Esophagus (tissue), 2 donors: Measurements from ENCODE around the gene NOTCH1. TPM values are rescaled to one million over a fixed set of nuclear protein-coding genes. Genes with fewer than 3 reads are reported as not detected.

Experiments used
- H3K27ac ChIP-seq, 2 donors: one replicate each; pipeline ENCODE4 v1.5.1; 2013; ENCODE audit warnings: low read depth in 2 of 2, mild to moderate bottlenecking in 2 of 2, inconsistent platforms in 1 of 2, low read length in 1 of 2, moderate library complexity in 1 of 2
- H3K27me3 ChIP-seq, 2 donors: one replicate each; pipeline ENCODE4 v1.6.1; 2013; ENCODE audit warnings: low read length in 2 of 2, control low read depth in 1 of 2, mild to moderate bottlenecking in 1 of 2; ENCODE audit not compliant: insufficient read depth in 2 of 2, control insufficient read depth in 1 of 2
- H3K36me3 ChIP-seq, 2 donors: one replicate each; pipeline ENCODE4 v1.6.1; 2013; ENCODE audit warnings: low read length in 1 of 2; ENCODE audit not compliant: control insufficient read depth in 2 of 2, insufficient read depth in 2 of 2
- H3K4me1 ChIP-seq, 2 donors: one replicate each; pipeline ENCODE4 v1.6.1; 2013; ENCODE audit warnings: low read length in 1 of 2; ENCODE audit not compliant: control insufficient read depth in 2 of 2, insufficient read depth in 2 of 2
- H3K4me3 ChIP-seq, 2 donors: one replicate each; pipeline ENCODE4 v1.5.1; 2013; ENCODE audit warnings: low read length in 2 of 2, mild to moderate bottlenecking in 2 of 2, low read depth in 1 of 2, moderate library complexity in 1 of 2
- H3K9me3 ChIP-seq, 2 donors: one replicate each; pipeline ENCODE4 v1.6.1; 2013; ENCODE audit warnings: mild to moderate bottlenecking in 2 of 2, low read depth in 1 of 2, low read length in 1 of 2, moderate library complexity in 1 of 2; ENCODE audit not compliant: control insufficient read depth in 2 of 2, insufficient read depth in 1 of 2
- WGBS, 2 donors: extraction: QIAGEN DNeasy Blood & Tissue Kit; methylation state at CpG; one replicate each; pipeline ENCODE4 v1.1.7; 2013; 5-methylcytosine and 5-hydroxymethylcytosine counted together
- polyA plus RNA-seq, 2 donors: library from polyadenylated mRNA; stranded (reverse); fragments of 200-250 nt; gene quantifications; one replicate each; pipeline ENCODE4 v1.2.3, GENCODE V29; 2013
- donor health status: healthy with polysubstance abuse.
- donor health status: Bipolar disorder and iron deficiency.

NOTCH1 gene
- polyA plus RNA-seq, 2 donors, result 9.6 to 19.8 TPM

GRCh38 chr9:136447173-136447778 is 98.6 kb downstream of the NOTCH1 start:
- no peak overlapping the region for H3K27ac ChIP-seq
- no peaks in the 10 kb centered on the region for H3K27me3 ChIP-seq
- H3K9me3 ChIP-seq, result no peaks in the 10 kb centered on the region
- H3K36me3 ChIP-seq, result peaks cover 28 to 66% of the 10 kb centered on the region in 2 donors
- H3K4me3 ChIP-seq, result no peak overlapping the region
- H3K4me1 ChIP-seq, result no peaks in the 10 kb centered on the region
- 92 to 95% methylated on average over 27 of the region's 27 CpGs for WGBS, 2 donors

GRCh38 chr9:136445799-136446198 is 100.0 kb downstream of the NOTCH1 start:
- WGBS, 2 donors, result 83 to 89% methylated on average over 7 of the region's 7 CpGs

More at GRCh38 chr9:136445799-136446198, 100.0 kb downstream of the NOTCH1 start:
- Histone ChIP-seq H3K27ac (no peak overlapping the region), H3K27me3 (no peaks in the 10 kb centered on the region), H3K4me1 (no peaks in the 10 kb centered on the region), H3K9me3 (no peaks in the 10 kb centered on the region), H3K4me3 (no peak overlapping the region), H3K36me3 (peaks cover 32 to 69% of the 10 kb centered on the region in 2 donors)

Other genes starting within 250 kb of the NOTCH1 start
- gene CCDC187, start 242.0 kb downstream of the NOTCH1 start, polyA plus RNA-seq, result not detected
- gene GPSM1, start 218.5 kb downstream of the NOTCH1 start, polyA plus RNA-seq, result 1 to 10 TPM; 1.7 to 4.5 TPM
- 10 to 100 TPM in 1 of 2 donors, 1 to 10 TPM in 1; 7.1 to 10.1 TPM for gene DNLZ, start 182.3 kb downstream of the NOTCH1 start, polyA plus RNA-seq
- gene CARD9, start 172.4 kb downstream of the NOTCH1 start, polyA plus RNA-seq, result 1 to 10 TPM; 1.1 to 1.8 TPM
- gene SNAPC4, start 145.9 kb downstream of the NOTCH1 start, polyA plus RNA-seq, result 1 to 10 TPM; 3.5 to 6.6 TPM
- gene ENTR1, start 135.4 kb downstream of the NOTCH1 start, polyA plus RNA-seq, result 10 to 100 TPM; 20.1 to 24.2 TPM
- gene PMPCA, start 135.4 kb downstream of the NOTCH1 start, polyA plus RNA-seq, result 10 to 100 TPM; 32.0 to 38.6 TPM
- gene INPP5E, start 106.2 kb downstream of the NOTCH1 start, polyA plus RNA-seq, result 10 to 100 TPM in 1 of 2 donors, 1 to 10 TPM in 1; 6.2 to 10.5 TPM
- 10 to 100 TPM; 24.3 to 32.9 TPM for gene SEC16A, start 63.0 kb downstream of the NOTCH1 start, polyA plus RNA-seq
- gene EGFL7, start 116.9 kb upstream of the NOTCH1 start, polyA plus RNA-seq, result 10 to 100 TPM; 34.5 to 43.2 TPM
- 100 to 1,000 TPM in 1 of 2 donors, 10 to 100 TPM in 1; 90.7 to 100 TPM for gene AGPAT2, start 141.4 kb upstream of the NOTCH1 start, polyA plus RNA-seq
- gene DIPK1B, start 166.5 kb upstream of the NOTCH1 start, polyA plus RNA-seq, result 1 to 10 TPM; 1.6 to 2.5 TPM
- 10 to 100 TPM in 1 of 2 donors, 1 to 10 TPM in 1; 5.3 to 14.9 TPM for gene LCN10, start 196.9 kb upstream of the NOTCH1 start, polyA plus RNA-seq
- 10 to 100 TPM in 1 of 2 donors, 1 to 10 TPM in 1; 9.0 to 14.4 TPM for gene LCN6, start 202.5 kb upstream of the NOTCH1 start, polyA plus RNA-seq
- gene LCN8, start 212.2 kb upstream of the NOTCH1 start, polyA plus RNA-seq, result not detected
- not detected for gene LCN15, start 218.5 kb upstream of the NOTCH1 start, polyA plus RNA-seq
- 100 to 1,000 TPM in 1 of 2 donors, 10 to 100 TPM in 1; 85.2 to 155 TPM for gene TMEM141, start 245.3 kb upstream of the NOTCH1 start, polyA plus RNA-seq